Activated B cell treated with CpG ODN at 0.5 μM for 24 hours (primary cell): ENCODE measurements around the gene MGME1. TPM values are rescaled to one million over a fixed set of nuclear protein-coding genes. Genes with fewer than 3 reads are reported as not detected.

Experiments used
- ATAC-seq: fragments of 200-7000 bp; cut with Tn5 transposase; one replicate; pipeline ENCODE4 v1.10.0; 2021; ENCODE audit warnings: low read depth, mild to moderate bottlenecking, moderate library complexity
- CTCF ChIA-PET: fragments of 350-600 bp; sonication (Branson Sonifier 250); formaldehyde crosslinking; loops from one replicate; lab custom pipeline; 2021; ENCODE audit warnings: antibody characterized with exemption; lab: Charles Lee
- POLR2A ChIA-PET: fragments of 350-600 bp; sonication (Branson Sonifier 250); formaldehyde crosslinking; loops from one replicate; lab custom pipeline; 2021; ENCODE audit warnings: antibody characterized with exemption; lab: Charles Lee
- DNase-seq: peaks from one replicate; pipeline ENCODE4 v3.0.0; 2022
- H3K27ac Mint-ChIP-seq: one replicate; pipeline ENCODE4 v1.8.0; 2020; ENCODE audit warnings: mixed read lengths
- H3K27me3 Mint-ChIP-seq: one replicate; pipeline ENCODE4 v1.8.0; 2021; ENCODE audit warnings: mixed read lengths
- H3K36me3 Mint-ChIP-seq: one replicate; pipeline ENCODE4 v1.8.0; 2021; ENCODE audit warnings: low read depth, mixed read lengths
- H3K4me1 Mint-ChIP-seq: one replicate; pipeline ENCODE4 v1.8.0; 2021; ENCODE audit warnings: mixed read lengths
- H3K4me3 Mint-ChIP-seq: one replicate; pipeline ENCODE4 v1.8.0; 2020; ENCODE audit warnings: mild to moderate bottlenecking, mixed read lengths
- H3K9me3 Mint-ChIP-seq: one replicate; pipeline ENCODE4 v1.8.0; 2020; ENCODE audit warnings: mixed read lengths
- intact Hi-C: fragments of 100-400 bp; cut with micrococcal nuclease; formaldehyde crosslinking; loops from one replicate; pipeline ENCODE4 v1.15.1; 2024
- total RNA-seq: library from RNA; stranded (reverse); gene quantifications from 2 replicates; pipeline ENCODE4 v1.2.3, GENCODE V29; 2022
- TF ChIP-seq, protein P1 (sequence below): fragments of 200-600 bp; IDR thresholded peaks from one replicate; pipeline ENCODE4 v1.8.0; 2022; ENCODE audit warnings: antibody characterized with exemption, mild to moderate bottlenecking

The MGME1 gene
- total RNA-seq, 1 donor from 2014 or later: 19.0 TPM

GRCh38 chr20:17963114-17963897 lies 5.5 kb upstream of the MGME1 start:
- Mint-ChIP-seq H3K9me3 (no peaks in the 10 kb centered on the region), H3K4me3 (peak overlapping the region; percentile 72), H3K27ac (peak overlapping the region; percentile 90), H3K4me1 (peaks cover 90% of the 10 kb centered on the region), H3K27me3 (no peaks in the 10 kb centered on the region), H3K36me3 (peaks cover 38% of the 10 kb centered on the region)
- intact Hi-C loops: loop anchor here (10.0 kb wide), 2 partner anchors 1741 to 1951 kb away; no protein-coding TSS in a partner anchor
- TF ChIP-seq, protein P1, sequence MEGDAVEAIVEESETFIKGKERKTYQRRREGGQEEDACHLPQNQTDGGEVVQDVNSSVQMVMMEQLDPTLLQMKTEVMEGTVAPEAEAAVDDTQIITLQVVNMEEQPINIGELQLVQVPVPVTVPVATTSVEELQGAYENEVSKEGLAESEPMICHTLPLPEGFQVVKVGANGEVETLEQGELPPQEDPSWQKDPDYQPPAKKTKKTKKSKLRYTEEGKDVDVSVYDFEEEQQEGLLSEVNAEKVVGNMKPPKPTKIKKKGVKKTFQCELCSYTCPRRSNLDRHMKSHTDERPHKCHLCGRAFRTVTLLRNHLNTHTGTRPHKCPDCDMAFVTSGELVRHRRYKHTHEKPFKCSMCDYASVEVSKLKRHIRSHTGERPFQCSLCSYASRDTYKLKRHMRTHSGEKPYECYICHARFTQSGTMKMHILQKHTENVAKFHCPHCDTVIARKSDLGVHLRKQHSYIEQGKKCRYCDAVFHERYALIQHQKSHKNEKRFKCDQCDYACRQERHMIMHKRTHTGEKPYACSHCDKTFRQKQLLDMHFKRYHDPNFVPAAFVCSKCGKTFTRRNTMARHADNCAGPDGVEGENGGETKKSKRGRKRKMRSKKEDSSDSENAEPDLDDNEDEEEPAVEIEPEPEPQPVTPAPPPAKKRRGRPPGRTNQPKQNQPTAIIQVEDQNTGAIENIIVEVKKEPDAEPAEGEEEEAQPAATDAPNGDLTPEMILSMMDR: no peak
- ATAC-seq: no peak
- no peak for DNase-seq
- ChIA-PET POLR2A (interaction anchor here (2.2 kb wide), 1 partner anchor 281 kb away, joined by 6 read pairs; the partner anchor contains the start of gene RRBP1), CTCF (interaction anchor here (0.7 kb wide), 1 partner anchor 24 kb away, joined by 3 read pairs; no protein-coding TSS in a partner anchor)

GRCh38 chr20:17964073-17964472 lies 4.7 kb upstream of the MGME1 start:
- ATAC-seq (no peak), DNase-seq (no peak)
- Mint-ChIP-seq H3K4me1 (peaks cover 83% of the 10 kb centered on the region), H3K4me3 (peak overlapping the region; percentile 97), H3K27me3 (no peaks in the 10 kb centered on the region), H3K9me3 (no peaks in the 10 kb centered on the region), H3K36me3 (peaks cover 41% of the 10 kb centered on the region), H3K27ac (peak overlapping the region; percentile 90)
- ChIA-PET POLR2A (no interaction called here), CTCF (interaction anchor here (2.0 to 2.3 kb wide), 2 partner anchors 8 to 282 kb away, joined by 9 to 10 read pairs; partner anchors contain the start of gene RRBP1)
- TF ChIP-seq, protein P1: no peak
- intact Hi-C loops: loop anchor here (10.0 kb wide), 2 partner anchors 1741 to 1951 kb away; no protein-coding TSS in a partner anchor

- Mint-ChIP-seq H3K27me3 (no peaks in the 10 kb centered on the region), H3K4me3 (peak overlapping the region; percentile 97), H3K4me1 (peaks cover 78% of the 10 kb centered on the region), H3K9me3 (no peaks in the 10 kb centered on the region), H3K36me3 (peaks cover 45% of the 10 kb centered on the region), H3K27ac (peak overlapping the region; percentile 90)
- ATAC-seq: no peak
- intact Hi-C loops: loop anchor here (5.0 to 10.0 kb wide), 4 partner anchors 87 to 1950 kb away; partner anchors contain the start of gene SMIM26
- TF ChIP-seq, protein P1: no peak
- DNase-seq: no peak
- ChIA-PET POLR2A (interaction anchor here (0.6 to 2.1 kb wide), 4 partner anchors 9 to 282 kb away, joined by 3 to 13 read pairs (median 6); partner anchors contain the start of gene RRBP1), CTCF (interaction anchor here (1.4 to 2.3 kb wide), 5 partner anchors 9 to 282 kb away, joined by 3 to 10 read pairs (median 4); partner anchors contain the start of gene RRBP1)
Measured at GRCh38 chr20:17964632-17965031, 4.2 kb upstream of the MGME1 start.

DNA sequence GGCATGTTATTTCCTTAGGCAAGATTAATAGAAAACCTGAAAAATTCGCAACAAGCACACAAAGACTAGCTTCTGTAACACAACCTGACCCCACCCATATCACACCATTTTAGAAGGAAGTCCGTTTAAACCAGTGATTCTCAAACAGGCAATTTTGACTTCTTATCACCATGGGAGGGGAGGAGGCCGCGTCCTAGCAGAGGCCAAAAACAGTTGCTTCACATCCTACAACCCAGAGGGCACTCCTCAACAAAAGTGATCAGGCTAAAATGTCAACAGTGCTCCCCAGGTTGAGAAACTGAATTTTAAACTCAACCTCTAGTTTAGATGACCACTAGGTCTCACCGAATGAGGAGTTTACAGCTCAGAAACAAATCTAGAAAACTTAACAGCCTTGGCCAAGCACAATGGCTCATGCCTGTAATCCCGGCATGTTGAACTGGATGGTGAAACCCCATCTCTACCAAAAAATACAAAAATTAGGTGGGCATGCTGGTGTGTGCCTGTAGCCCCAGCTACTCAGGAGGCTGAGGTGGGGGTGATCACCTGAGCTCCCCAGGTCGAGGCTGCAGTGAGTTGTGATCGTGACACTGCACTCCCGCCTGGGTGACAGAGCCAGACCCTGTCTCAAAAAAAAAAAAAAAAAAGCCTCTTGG lies 3.6 kb upstream of the MGME1 start:
- Mint-ChIP-seq H3K27ac (peak overlapping the region; percentile 90), H3K9me3 (no peaks in the 10 kb centered on the region)

More for the DNA sequence above, 3.6 kb upstream of the MGME1 start:
- ChIA-PET POLR2A (interaction anchor here (0.6 to 5.3 kb wide), 17 partner anchors 8 to 542 kb away, joined by 3 to 96 read pairs (median 5); partner anchors contain the start of genes RRBP1 and SEC23B), CTCF (interaction anchor here (1.4 to 2.5 kb wide), 6 partner anchors 10 to 283 kb away, joined by 3 to 11 read pairs (median 6); partner anchors contain the start of gene RRBP1)
- intact Hi-C loops: loop anchor here (5.0 to 10.0 kb wide), 4 partner anchors 88 to 1950 kb away; partner anchors contain the start of gene SMIM26
- Mint-ChIP-seq H3K4me3 (peak overlapping the region; percentile 97), H3K27me3 (no peaks in the 10 kb centered on the region), H3K4me1 (peaks cover 78% of the 10 kb centered on the region), H3K36me3 (peaks cover 50% of the 10 kb centered on the region)
- TF ChIP-seq, protein P1: no peak
- DNase-seq: no peak
- no peak for ATAC-seq
